ENCODE results near the gene RNASEH2B. TPM values are rescaled to one million over a fixed set of nuclear protein-coding genes. Genes with fewer than 3 reads are reported as not detected.

Gene RNASEH2B
- total RNA-seq, 2 donors from 2014 or later: 37.7 to 44.1 TPM

- no peak overlapping the region for H3K27ac Mint-ChIP-seq
- peaks cover 19% of the 10 kb centered on the region for H3K4me1 Mint-ChIP-seq
- Histone ChIP-seq H3K9me3 (ENCODE audit: control insufficient read depth, low read length) (peaks cover 31% of the 10 kb centered on the region), H3K9ac (ENCODE audit: extremely low read depth, low read length, poor library complexity, severe bottlenecking) (no peak overlapping the region), H3K36me3 (ENCODE audit: control insufficient read depth, insufficient read depth, low read length) (no peaks in the 10 kb centered on the region), H3K4me1 (ENCODE audit: control insufficient read depth, insufficient read depth, low read length) (peaks cover 14% of the 10 kb centered on the region), H3K27me3 (ENCODE audit: control insufficient read depth, insufficient read depth, low read length, poor library complexity, severe bottlenecking) (no peaks in the 10 kb centered on the region), H3K4me3 (ENCODE audit: low read length) (no peak overlapping the region), H3K27ac (ENCODE audit: low read depth, low read length) (no peak overlapping the region)
- DNase-seq: no peak
- peaks cover 25% of the 10 kb centered on the region for H3K36me3 Mint-ChIP-seq (ENCODE audit: low read depth)
- H3K4me3 Mint-ChIP-seq: no peak overlapping the region
- WGBS, 2 experiments (ENCODE audit: insufficient coverage in 1 of 2, insufficient read length in 1 of 2): 94 to 100% methylated on average over 1 to 3 of the region's 3 CpGs
- TF ChIP-seq CTCF (conservative IDR thresholded peaks at IDR 0.05): no peak
- H3K27me3 Mint-ChIP-seq (ENCODE audit: insufficient read depth): no peaks in the 10 kb centered on the region
- peaks cover 28% of the 10 kb centered on the region for H3K9me3 Mint-ChIP-seq
These were observed 9.0 kb downstream of the RNASEH2B start for GRCh38 chr13:50918567-50918966.

GRCh38 chr13:50919277-50919676, 9.7 kb downstream of the RNASEH2B start:
- Mint-ChIP-seq H3K4me1 (peaks cover 19% of the 10 kb centered on the region), H3K27me3 (ENCODE audit: insufficient read depth) (no peaks in the 10 kb centered on the region), H3K36me3 (ENCODE audit: low read depth) (peaks cover 28% of the 10 kb centered on the region), H3K4me3 (no peak overlapping the region), H3K27ac (no peak overlapping the region), H3K9me3 (peaks cover 34% of the 10 kb centered on the region)
- 93% methylated on average over 2 of the region's 2 CpGs; no CpG with 5 or more reads in 1 of the 2 experiments for WGBS, 2 experiments (ENCODE audit: insufficient coverage in 1 of 2, insufficient read length in 1 of 2)
- Histone ChIP-seq H3K4me1 (ENCODE audit: control insufficient read depth, insufficient read depth, low read length) (peaks cover 12% of the 10 kb centered on the region), H3K9ac (ENCODE audit: extremely low read depth, low read length, poor library complexity, severe bottlenecking) (no peak overlapping the region), H3K27me3 (ENCODE audit: control insufficient read depth, insufficient read depth, low read length, poor library complexity, severe bottlenecking) (no peaks in the 10 kb centered on the region), H3K4me3 (ENCODE audit: low read length) (no peak overlapping the region), H3K36me3 (ENCODE audit: control insufficient read depth, insufficient read depth, low read length) (no peaks in the 10 kb centered on the region), H3K27ac (ENCODE audit: low read depth, low read length) (no peak overlapping the region), H3K9me3 (ENCODE audit: control insufficient read depth, low read length) (peaks cover 38% of the 10 kb centered on the region)
- no peak for DNase-seq
- TF ChIP-seq CTCF (conservative IDR thresholded peaks at IDR 0.05): no peak

GRCh38 chr13:50921706-50922105, 12.1 kb downstream of the RNASEH2B start:
- no peak for TF ChIP-seq CTCF (conservative IDR thresholded peaks at IDR 0.05)
- Histone ChIP-seq H3K4me3 (ENCODE audit: low read length) (peak overlapping the region; percentile 36), H3K9ac (ENCODE audit: extremely low read depth, low read length, poor library complexity, severe bottlenecking) (no peak overlapping the region), H3K27ac (ENCODE audit: low read depth, low read length) (no peak overlapping the region), H3K27me3 (ENCODE audit: control insufficient read depth, insufficient read depth, low read length, poor library complexity, severe bottlenecking) (no peaks in the 10 kb centered on the region), H3K36me3 (ENCODE audit: control insufficient read depth, insufficient read depth, low read length) (no peaks in the 10 kb centered on the region), H3K4me1 (ENCODE audit: control insufficient read depth, insufficient read depth, low read length) (peaks cover 4% of the 10 kb centered on the region), H3K9me3 (ENCODE audit: control insufficient read depth, low read length) (peaks cover 55% of the 10 kb centered on the region)
- H3K27me3 Mint-ChIP-seq (ENCODE audit: insufficient read depth): no peaks in the 10 kb centered on the region
- no peak overlapping the region for H3K27ac Mint-ChIP-seq
- peaks cover 47% of the 10 kb centered on the region for H3K9me3 Mint-ChIP-seq
- no peak for DNase-seq
- peaks cover 9% of the 10 kb centered on the region for H3K4me1 Mint-ChIP-seq
- WGBS, 2 experiments (ENCODE audit: insufficient coverage in 1 of 2, insufficient read length in 1 of 2): 89 to 97% methylated on average over 1 of the region's 1 CpG
- H3K36me3 Mint-ChIP-seq (ENCODE audit: low read depth): peaks cover 34% of the 10 kb centered on the region
- no peak overlapping the region for H3K4me3 Mint-ChIP-seq

Measured in endodermal cell (in vitro differentiated cells).